Measurements from ENCODE around the gene DFFB.

The DFFB gene

DNA sequence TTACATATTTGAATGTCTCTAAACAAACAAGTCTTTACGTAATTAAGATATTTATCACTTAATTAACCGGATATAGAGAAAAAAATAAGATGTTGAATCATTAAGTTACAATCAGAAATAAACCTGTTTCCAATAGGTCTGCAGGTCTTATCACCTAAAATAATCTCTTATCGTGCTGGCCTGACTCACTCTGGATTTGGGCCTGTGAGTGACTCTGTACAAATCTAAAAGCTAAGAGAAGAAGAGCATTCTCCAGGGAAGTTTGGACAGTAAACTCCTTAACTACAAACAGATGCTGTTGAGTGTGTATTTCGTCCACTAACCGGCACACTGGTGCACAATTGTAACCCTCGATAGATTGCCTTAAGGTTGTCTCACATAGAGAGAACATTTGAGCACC, 25.6 kb upstream of the DFFB start:
- no peak for DNase-seq
- no peak for ATAC-seq

DNA sequence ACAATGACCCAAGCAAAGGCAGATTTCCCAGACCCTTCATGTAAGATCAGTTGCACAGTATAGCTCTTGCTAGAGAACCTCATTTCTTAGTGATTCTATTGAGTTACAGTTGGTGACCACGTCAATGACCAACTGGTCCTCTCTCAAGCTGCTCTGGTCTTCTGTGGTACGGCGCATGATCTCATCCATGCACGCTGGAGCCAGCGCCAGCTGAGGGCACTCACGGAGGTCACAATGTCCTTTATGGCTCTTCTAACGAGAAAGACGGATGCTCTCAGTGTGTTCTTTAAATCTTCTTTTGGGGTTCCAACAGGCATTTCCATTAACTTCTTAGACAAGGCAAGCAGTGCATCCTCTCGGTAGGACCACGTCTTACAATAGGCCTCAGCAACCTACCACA, 22.6 kb upstream of the DFFB start:
- no peak for ATAC-seq
- DNase-seq, result no peak

DNA sequence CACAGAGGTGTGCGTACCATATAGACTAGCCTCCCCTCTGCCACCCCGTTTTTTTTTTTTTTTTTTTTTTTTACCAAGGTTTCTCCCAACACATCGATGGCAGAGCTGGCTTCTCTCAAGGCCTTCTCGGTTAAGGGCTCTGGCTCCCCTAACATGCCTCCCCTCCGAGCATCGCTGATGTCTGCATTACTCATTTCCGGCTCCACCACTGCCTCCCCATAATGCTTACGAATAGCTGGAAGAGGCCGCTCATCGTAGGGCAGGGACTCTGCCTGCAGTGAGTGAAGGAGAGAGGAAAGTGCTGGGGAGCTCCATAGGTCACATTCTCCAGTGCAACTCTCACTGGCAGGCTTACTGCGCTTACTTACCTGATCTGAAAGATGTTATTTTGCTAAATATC, 20.9 kb upstream of the DFFB start:
- no peak for DNase-seq
- no peak for ATAC-seq

DNA sequence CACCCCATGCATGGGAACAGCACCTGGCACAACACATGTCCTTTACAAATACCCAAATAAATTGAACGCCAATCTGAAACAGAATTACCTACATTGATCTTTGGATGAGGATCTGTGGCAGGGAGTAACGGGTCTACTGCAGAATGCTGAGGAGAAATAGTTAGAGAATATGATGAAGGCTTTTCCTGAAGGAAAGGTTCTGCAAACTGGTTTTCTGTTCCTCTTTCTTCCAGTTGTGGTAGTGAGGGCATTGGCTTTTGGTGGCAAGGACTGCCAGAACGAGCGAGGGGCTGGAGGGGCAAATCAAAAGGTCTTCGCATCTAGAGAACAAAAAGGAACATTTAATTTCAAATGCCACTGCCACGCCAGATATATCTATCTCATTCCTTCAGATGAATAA, 20.1 kb upstream of the DFFB start:
- DNase-seq (no peak), ATAC-seq (no peak)

- DNase-seq (no peak), ATAC-seq (no peak)
These were observed 19.6 kb upstream of the DFFB start for GRCh38 chr1:3837685-3838084.

GRCh38 chr1:3838788-3839187, 18.5 kb upstream of the DFFB start:
- ATAC-seq, result no peak
- no peak for DNase-seq

DNA sequence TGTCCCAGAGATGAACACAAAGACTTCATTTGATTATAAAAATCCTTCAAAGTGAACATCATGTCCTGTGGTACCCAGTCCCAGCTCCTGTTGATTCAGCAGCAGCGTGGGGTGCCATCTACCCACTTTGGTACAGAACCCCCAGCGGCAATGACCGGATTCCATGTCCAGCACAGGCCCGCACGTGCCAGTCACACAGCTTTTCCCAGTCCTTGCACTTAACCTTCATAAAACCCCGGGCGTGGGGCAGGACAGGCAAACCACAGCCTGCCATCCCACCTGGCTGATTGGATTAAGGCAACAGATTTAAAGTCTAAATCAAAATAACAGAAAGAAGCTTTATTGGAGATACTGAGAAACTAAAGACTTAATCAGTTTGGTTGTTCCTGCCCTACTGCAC, 15.8 kb upstream of the DFFB start:
- no peak for ATAC-seq
- no peak for DNase-seq

DNA sequence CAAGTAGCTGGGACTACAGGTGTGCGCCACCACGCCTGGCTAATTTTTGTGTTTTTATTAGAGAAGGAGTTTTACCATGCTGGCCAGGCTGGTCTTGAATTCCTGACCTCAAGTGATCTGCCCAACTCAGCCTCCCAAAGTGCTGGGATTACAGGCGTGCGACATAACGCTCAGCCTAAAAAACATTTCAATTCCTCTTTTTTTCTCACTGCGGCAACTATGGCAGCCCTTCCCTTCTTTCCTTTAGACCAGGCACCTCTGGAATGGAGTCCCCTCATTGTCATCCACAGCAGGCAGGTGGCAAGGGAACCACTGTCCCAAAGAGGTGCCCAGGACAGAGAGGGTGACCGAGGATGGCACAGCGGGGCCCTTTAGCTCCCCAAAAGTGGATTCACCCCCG, 14.4 kb upstream of the DFFB start:
- ATAC-seq (no peak), DNase-seq (no peak)

- DNase-seq, result no peak
- no peak for ATAC-seq
These were observed 10.7 kb upstream of the DFFB start for GRCh38 chr1:3846541-3846940.

DNA sequence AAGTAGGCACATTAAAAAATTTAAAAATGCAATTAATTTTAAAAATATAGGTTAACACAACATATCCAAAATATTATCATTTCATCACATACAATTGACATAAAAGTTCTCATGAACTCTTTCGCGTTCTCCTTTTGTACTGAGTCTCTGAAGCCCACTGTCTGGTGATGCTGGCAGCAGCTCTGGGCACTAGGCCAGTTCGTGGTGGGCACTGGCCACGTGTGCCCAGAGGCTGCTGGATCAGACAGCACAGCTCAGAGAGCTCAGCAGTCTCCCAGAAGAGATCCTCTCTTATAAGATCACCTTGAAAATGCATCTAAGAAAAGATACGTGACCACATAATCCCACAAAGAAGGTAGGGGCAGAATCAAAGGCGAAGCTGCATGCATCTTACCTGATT, 10.2 kb upstream of the DFFB start:
- DNase-seq (no peak), ATAC-seq (no peak)

GRCh38 chr1:3850857-3851256, 6.4 kb upstream of the DFFB start:
- no peak for ATAC-seq
- DNase-seq, result no peak

- no peak for DNase-seq
- no peak for ATAC-seq
These were observed 6.0 kb upstream of the DFFB start for GRCh38 chr1:3851292-3851691.

DNA sequence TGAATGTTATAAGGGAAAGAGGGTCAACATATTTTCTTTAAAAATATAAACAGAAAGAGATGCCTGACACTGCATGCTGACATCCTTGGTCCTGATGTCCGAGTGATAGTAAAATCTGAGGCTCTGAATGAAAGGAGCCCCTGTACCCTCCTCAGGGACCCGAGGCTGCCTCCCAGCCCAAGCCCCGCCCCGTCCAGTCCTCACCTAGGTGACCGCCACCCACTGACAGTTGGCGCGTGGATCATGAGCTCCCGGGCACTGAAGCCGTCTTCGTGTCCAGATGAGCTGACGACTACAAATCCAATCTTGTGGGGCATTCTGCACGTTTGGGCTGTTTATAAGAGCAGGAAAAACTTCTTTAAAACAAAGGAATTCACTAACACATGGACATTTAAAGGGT, 5.2 kb upstream of the DFFB start:
- no peak for ATAC-seq
- no peak for DNase-seq

GRCh38 chr1:3852711-3853485, 4.4 kb upstream of the DFFB start:
- DNase-seq, result no peak
- ATAC-seq, result no peak

DNA sequence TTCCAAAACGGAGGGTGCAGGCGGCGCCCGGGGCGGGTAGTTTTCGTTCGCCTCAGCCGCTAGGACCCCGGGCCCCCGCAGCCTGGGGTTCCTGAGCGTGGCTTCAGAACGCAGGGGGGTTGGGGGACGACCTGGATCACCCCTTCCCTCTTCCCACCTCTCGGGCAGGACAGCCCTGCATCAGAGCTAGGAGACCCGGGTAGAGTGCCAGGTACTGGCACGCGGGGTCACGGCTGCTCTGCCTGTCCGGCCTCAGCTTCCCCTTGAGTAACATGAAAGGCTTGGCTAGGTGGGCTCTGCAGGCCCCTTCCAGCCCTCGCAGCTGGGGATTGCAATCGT, 484 bp downstream of the DFFB start:
- no peak for ATAC-seq
- no peak for DNase-seq

- DNase-seq, result peak; percentile 15
- ATAC-seq, result no peak
These were observed 1.1 kb downstream of the DFFB start for GRCh38 chr1:3858231-3858981.

DNA sequence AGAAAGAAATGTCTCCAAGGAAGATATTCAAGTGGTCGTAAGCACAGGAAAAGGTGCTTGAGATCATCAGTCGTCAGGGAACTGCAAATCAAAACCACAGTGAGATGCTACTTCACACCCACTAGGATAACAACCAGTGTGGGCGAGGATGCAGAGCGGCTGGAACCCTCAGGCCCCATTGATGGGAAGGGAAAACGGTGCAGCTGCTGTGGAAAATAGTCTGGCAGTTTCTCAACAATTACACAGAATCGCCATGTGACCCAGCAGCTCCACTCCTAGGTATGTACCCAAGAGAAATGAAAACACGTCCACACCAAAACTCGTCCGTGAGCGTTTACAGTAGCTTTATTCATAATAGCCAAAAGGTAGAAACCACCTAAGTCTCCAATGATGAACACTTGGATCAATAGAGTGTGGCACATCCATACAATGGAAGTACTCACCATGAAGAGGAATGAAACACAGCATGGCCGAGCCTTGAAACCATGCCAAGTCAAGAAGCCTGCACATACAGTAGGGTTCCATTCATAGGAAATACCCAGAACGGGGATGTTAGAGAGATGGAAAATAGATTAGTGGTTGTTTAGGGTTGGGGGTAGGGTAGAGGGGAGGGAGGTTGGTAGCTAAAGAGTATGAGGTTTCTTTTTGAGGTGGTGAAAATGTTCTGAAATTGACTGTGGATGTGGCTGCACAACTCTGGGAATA, 6.1 kb downstream of the DFFB start:
- DNase-seq (no peak), ATAC-seq (no peak)

GRCh38 chr1:3864884-3865283, 7.6 kb downstream of the DFFB start:
- DNase-seq (no peak), ATAC-seq (no peak)

DNA sequence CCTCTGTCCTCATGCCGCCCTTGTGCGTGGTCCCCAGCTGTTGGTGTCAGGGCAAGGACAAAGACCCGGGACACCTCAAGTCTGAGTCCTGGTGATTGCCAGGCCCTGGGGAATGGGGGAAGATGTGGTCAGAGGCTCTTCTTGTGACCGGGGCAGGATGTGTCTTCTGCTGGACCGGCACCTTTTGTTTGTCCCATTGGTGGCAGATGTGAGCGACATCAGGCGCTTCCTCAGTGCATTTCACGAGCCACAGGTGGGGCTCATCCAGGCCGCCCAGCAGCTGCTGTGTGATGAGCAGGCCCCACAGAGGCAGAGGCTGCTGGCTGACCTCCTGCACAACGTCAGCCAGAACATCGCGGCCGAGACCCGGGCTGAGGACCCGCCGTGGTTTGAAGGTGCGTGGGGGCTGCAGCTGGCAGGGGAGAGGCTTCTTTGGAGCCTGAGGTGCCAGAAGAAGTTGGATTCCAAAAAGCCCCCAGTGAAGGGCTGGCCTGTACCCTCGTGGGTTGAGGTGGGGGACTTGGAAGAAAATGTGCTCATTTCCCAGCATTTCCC, 8.4 kb downstream of the DFFB start:
- ATAC-seq (no peak), DNase-seq (no peak)

GRCh38 chr1:3868464-3869006, 11.3 kb downstream of the DFFB start:
- no peak for ATAC-seq

GRCh38 chr1:3869751-3870301, 12.6 kb downstream of the DFFB start:
- no peak for DNase-seq

More at GRCh38 chr1:3868464-3869006, 11.3 kb downstream of the DFFB start:
- no peak for DNase-seq

DNA sequence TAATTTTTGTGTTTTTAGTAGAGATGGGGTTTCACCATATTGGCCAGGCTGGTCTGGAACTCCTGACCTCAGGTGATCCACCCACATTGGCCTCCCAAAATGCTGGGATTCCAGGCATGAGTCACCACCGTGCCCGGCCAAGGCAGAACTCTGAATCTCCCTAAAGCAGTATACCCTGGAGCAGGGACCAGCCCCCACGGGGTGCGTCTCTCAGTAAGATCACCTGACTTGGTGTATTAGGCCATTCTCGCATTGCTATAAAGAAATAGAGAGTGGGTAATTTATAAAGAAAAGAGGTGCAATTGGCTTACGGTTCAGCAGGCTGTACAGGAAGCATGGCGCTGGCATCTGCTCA, 14.2 kb downstream of the DFFB start:
- ATAC-seq, result no peak
- no peak for DNase-seq

More at GRCh38 chr1:3869751-3870301, 12.6 kb downstream of the DFFB start:
- ATAC-seq, result no peak

GRCh38 chr1:3872546-3872945, 15.3 kb downstream of the DFFB start:
- ATAC-seq, result no peak
- no peak for DNase-seq
